ENCODE data around the gene NAPG. TPM values are rescaled to one million over a fixed set of nuclear protein-coding genes. Genes with fewer than 3 reads are reported as not detected.

NAPG gene
- total RNA-seq, 3 donors from 2014 or later (not counting 1 experiment from before 2014, with no cell fraction given), result 34.3 to 62.5 (median 48.7) TPM

- intact Hi-C loops (cut with micrococcal nuclease), result no loop called here
- H3K4me3 ChIP-seq (ENCODE audit: low read length), result no peak overlapping the region
- H3K4me3 Mint-ChIP-seq, result no peak overlapping the region
- 89% methylated on average over 2 of the region's 2 CpGs for WGBS (ENCODE audit: insufficient coverage)
- no peak for DNase-seq
- ATAC-seq, result no peak
- H3K27me3 ChIP-seq (ENCODE audit: control insufficient read depth, insufficient read depth, low read length), result peaks cover 6% of the 10 kb centered on the region
- no peak overlapping the region for H3K27ac ChIP-seq (ENCODE audit: low read length)
- no peaks in the 10 kb centered on the region for H3K36me3 ChIP-seq (ENCODE audit: control insufficient read depth, insufficient read depth, low read length)
- H3K9me3 ChIP-seq (ENCODE audit: control insufficient read depth, insufficient read depth, low read length), result no peaks in the 10 kb centered on the region
- peaks cover 0 to 6% of the 10 kb centered on the region in 2 donors for H3K4me1 Mint-ChIP-seq
- no peaks in the 10 kb centered on the region for H3K36me3 Mint-ChIP-seq
- no peak for TF ChIP-seq CTCF (IDR thresholded peaks at IDR 0.05)
- H3K27ac Mint-ChIP-seq, result no peak overlapping the region
- H3K9me3 Mint-ChIP-seq, result no peaks in the 10 kb centered on the region
- peaks cover 4% of the 10 kb centered on the region for H3K4me1 ChIP-seq (ENCODE audit: control insufficient read depth, insufficient read depth, low read length)
- H3K27me3 Mint-ChIP-seq (ENCODE audit: low read depth in 2 of 2), result peaks cover 35 to 53% of the 10 kb centered on the region in 2 donors
Measured at GRCh38 chr18:10516078-10516477, 9.7 kb upstream of the NAPG start.

GRCh38 chr18:10518595-10519255, 7.1 kb upstream of the NAPG start:
- Mint-ChIP-seq H3K9me3 (no peaks in the 10 kb centered on the region), H3K4me3 (no peak overlapping the region), H3K36me3 (no peaks in the 10 kb centered on the region), H3K27me3 (ENCODE audit: low read depth in 2 of 2) (peaks cover 45 to 62% of the 10 kb centered on the region in 2 donors), H3K4me1 (peaks cover 0 to 6% of the 10 kb centered on the region in 2 donors), H3K27ac (no peak overlapping the region)
- ATAC-seq, result no peak
- H3K4me1 ChIP-seq (ENCODE audit: control insufficient read depth, insufficient read depth, low read length), result peaks cover 4% of the 10 kb centered on the region
- TF ChIP-seq CTCF (IDR thresholded peaks at IDR 0.05), result no peak
- no peak for DNase-seq
- intact Hi-C loops (cut with micrococcal nuclease), result no loop called here
- H3K27me3 ChIP-seq (ENCODE audit: control insufficient read depth, insufficient read depth, low read length), result peaks cover 6% of the 10 kb centered on the region
- no peaks in the 10 kb centered on the region for H3K9me3 ChIP-seq (ENCODE audit: control insufficient read depth, insufficient read depth, low read length)
- 52% methylated on average over 11 of the region's 12 CpGs for WGBS (ENCODE audit: insufficient coverage)
- H3K36me3 ChIP-seq (ENCODE audit: control insufficient read depth, insufficient read depth, low read length), result no peaks in the 10 kb centered on the region
- H3K4me3 ChIP-seq (ENCODE audit: low read length), result no peak overlapping the region
- H3K27ac ChIP-seq (ENCODE audit: low read length), result no peak overlapping the region

DNA sequence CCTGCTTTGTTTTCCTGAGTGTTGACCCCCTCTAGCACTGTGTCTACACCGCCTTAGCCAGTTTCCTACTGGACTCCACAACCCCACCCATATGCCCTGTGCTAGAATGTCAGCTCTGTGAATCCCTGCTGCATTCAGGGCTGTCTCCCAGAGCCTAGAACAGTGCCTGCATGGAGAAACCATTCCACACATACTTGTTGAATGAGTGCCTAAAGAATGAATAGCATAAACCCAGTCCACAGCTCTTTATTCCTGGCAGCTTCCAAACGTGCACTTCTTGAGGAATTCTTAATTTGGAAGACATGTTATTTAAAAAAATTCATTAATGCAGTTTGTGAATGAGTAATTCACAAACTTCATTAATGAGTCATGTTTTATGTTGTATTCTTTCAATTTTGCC, 6.5 kb upstream of the NAPG start:
- 37% methylated on average over 2 of the region's 2 CpGs for WGBS (ENCODE audit: insufficient coverage)
- Histone ChIP-seq H3K4me3 (ENCODE audit: low read length) (no peak overlapping the region), H3K4me1 (ENCODE audit: control insufficient read depth, insufficient read depth, low read length) (peaks cover 4% of the 10 kb centered on the region), H3K9me3 (ENCODE audit: control insufficient read depth, insufficient read depth, low read length) (no peaks in the 10 kb centered on the region), H3K27ac (ENCODE audit: low read length) (no peak overlapping the region), H3K36me3 (ENCODE audit: control insufficient read depth, insufficient read depth, low read length) (no peaks in the 10 kb centered on the region), H3K27me3 (ENCODE audit: control insufficient read depth, insufficient read depth, low read length) (peaks cover 6% of the 10 kb centered on the region)
- ATAC-seq (no peak), DNase-seq (no peak)
- H3K4me3 Mint-ChIP-seq, result no peak overlapping the region
- peaks cover 42 to 57% of the 10 kb centered on the region in 2 donors for H3K27me3 Mint-ChIP-seq (ENCODE audit: low read depth in 2 of 2)
- no peaks in the 10 kb centered on the region for H3K9me3 Mint-ChIP-seq
- H3K36me3 Mint-ChIP-seq, result no peaks in the 10 kb centered on the region
- intact Hi-C loops (cut with micrococcal nuclease), result no loop called here
- no peak overlapping the region for H3K27ac Mint-ChIP-seq
- peaks cover under 1 to 6% of the 10 kb centered on the region in 2 donors for H3K4me1 Mint-ChIP-seq
- no peak for TF ChIP-seq CTCF (IDR thresholded peaks at IDR 0.05)
